HG03060 (cell line): ENCODE data around the gene MEI1.
"Not testable (repeated sequence)": the region's sequence is repeated elsewhere in the genome, so short reads cannot be mapped to it uniquely, and the experiment has no call there.

ENCODE experiments used
- ATAC-seq: cut with Tn5 transposase; IDR thresholded peaks from one replicate; pipeline ENCODE4 v1.9.1; 2021; ENCODE audit warnings: low read depth, moderate number of reproducible peaks; ENCODE audit not compliant: unreplicated experiment

MEI1 gene, protein sequence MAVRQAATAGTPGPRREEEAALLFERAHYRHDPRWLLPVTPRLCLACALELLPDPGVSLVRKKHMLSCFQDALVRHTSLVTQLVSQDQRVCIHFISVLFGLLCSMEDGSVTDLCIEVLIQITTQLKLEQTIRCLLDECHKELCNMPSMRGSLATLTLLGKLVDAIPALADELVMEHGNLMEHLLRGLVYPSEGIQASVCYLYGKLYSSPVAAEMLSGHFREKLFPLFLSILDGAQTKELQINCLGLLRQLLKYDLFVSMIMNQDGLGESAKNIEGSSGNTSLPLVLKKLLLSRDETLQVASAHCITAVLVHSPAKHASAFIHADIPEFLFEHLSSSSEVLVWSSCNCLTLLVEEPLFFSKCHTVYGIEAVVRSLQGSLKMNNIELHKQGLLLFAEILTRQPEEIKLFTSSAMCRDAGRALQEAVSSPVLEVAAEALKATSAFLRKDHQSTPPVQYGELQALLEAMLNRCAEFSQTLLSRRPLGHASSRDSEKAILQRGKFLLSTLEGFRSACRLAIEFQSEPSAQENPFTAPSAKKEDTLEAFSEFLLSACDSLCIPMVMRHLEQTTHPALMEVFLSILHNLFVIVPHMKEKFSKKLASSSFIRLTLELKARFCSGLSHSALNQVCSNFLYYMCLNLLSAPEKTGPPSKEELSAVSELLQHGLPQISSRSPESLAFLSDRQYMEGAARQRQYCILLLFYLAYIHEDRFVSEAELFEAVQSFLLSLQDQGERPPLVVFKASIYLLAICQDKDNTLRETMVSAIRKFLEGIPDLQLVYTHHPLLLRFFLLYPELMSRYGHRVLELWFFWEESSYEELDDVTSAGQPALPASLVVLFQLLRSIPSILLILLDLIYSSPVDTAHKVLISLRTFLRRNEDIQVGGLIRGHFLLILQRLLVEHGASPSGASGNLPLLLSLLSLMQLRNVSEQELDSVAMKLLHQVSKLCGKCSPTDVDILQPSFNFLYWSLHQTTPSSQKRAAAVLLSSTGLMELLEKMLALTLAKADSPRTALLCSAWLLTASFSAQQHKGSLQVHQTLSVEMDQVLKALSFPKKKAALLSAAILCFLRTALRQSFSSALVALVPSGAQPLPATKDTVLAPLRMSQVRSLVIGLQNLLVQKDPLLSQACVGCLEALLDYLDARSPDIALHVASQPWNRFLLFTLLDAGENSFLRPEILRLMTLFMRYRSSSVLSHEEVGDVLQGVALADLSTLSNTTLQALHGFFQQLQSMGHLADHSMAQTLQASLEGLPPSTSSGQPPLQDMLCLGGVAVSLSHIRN

DNA sequence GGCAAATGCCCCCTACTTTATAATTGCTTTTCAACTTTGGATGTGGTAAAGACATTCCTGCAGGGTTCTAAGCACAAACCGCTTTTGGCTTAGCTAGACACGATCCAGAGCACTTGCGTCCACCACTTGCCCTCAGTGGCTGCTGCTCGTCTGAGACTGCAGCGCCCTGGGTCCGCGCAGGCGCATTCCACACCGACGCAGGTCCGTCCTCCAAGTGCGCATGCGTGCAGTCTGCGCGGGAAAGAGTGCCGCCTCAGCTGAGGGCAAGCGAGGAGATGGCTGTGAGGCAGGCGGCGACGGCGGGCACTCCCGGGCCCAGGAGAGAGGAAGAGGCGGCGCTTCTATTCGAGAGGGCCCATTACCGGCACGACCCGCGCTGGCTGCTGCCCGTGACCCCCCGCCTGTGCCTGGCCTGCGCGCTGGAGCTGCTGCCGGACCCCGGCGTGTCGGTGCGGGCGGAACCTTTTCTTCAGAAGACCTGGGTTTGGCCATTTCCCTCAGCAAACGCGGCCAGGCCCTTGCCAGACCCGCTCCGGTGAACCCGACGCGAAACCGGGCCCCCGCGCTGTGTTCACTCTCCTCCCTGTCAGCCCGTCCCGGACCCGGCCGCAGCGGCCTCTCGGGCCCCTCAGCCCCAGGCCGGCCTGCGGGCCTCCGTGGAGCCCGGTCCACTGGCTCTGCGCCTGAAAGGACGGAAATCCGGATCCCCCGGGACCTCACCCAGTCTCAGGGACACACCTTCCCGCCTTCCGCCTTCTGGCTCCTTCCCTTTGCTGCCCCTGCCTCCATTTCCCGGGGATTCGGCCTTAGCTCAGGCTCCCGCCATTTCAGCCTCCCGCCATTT is at the start of gene MEI1:
MEI1 (plus strand) TSS at position 240 of the 844 bp plus-strand sequence; CDS start at position 276, 36 bp downstream.
- ATAC-seq: no peak

DNA sequence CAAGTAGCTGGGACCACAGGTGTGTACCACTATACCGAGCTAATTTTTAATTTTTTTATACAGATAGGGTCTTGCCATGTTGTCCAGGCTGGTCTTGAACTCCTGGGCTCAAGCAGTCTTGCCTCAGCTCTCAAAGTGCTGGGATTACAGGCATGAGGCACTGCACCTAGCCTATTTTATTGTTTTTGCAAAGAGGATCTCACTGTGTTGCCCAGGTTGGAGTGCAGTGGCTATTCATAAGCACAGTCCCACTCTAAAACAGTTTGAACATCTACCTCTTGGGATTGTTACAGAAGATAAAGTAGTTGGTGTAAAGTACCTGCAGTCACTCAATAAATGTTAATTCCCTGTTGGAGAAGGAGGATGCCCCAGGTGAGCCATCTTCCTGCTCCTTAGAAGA is 49.1 kb upstream of the MEI1 start:
- ATAC-seq: no peak

DNA sequence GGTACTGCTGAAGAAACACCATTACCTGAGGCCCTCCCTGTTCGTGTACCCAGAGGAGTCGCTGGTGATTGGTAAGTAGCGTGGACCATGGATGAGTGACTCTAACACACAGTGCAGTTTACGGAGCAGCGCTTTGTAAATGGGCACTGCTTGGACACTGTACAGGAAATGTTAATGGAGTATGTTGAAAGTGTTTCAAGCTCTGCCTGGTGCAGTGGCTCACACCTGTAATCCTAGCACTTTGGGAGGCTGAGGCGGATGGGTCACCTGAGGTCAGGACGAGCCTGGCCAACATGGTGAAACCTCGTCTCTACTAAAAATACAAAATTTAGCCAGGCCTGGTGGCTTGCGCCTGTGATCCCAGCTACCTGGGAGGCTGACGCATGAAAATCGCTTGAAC is 48.5 kb upstream of the MEI1 start:
- ATAC-seq: no peak

DNA sequence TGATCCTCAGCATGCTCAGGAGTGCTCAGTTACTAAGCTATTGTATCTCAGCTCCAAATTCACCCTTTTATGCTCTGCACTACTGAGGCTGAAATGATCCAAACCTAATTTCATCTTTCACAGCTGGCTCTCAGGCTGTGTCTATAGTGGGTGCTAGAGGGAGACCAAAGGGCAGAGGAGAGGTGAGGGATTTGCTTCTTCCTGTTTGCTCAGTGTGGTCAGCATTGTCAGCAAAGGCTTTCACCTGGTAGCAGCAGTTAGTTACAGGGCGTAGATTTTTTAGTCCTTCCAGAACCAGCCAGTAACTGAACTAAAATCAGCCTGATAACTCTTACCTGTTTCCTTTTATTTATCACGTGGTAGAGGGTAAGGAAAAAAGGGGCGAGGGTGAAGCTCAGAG is 45.0 kb upstream of the MEI1 start:
- ATAC-seq: no peak

DNA sequence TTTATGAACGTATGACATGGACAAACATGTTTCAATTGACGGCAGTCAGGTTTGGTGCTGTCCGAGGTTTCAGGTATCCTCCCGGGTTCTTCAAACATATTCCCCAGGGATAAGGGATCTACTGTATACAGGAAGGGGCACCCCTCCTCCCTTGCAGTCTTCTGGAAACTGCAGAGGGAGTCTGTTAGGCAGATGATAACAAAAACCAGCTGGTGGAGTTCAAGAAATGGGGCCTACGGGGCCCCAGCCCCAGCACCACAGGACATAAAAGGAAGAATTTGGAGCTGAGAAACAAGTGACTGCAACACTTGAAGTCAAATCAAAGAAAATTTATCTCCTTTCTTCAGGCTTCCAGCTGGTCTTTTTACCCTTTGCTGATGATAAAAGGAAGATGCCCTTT is 42.7 kb upstream of the MEI1 start:
- ATAC-seq: no peak

DNA sequence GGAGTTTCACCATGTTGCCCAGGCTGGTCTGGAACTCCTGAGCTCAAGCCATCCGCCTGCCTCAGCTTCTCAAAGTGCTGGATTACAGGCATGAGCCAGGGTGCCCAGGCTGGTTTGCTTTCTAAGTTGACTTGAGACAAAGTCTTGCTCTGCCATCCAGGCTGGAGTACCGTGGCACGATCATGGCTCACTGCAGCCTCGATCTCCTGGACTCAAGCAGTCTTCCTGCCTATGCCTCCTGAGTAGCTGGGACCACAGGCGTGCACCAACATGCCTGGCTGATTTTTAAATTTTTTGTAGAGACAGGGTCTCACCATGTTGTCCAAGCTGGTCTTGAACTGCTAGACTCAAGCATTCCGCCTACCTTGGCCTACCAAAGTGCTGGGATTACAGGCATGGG is 41.6 kb upstream of the MEI1 start:
- no peak for ATAC-seq

DNA sequence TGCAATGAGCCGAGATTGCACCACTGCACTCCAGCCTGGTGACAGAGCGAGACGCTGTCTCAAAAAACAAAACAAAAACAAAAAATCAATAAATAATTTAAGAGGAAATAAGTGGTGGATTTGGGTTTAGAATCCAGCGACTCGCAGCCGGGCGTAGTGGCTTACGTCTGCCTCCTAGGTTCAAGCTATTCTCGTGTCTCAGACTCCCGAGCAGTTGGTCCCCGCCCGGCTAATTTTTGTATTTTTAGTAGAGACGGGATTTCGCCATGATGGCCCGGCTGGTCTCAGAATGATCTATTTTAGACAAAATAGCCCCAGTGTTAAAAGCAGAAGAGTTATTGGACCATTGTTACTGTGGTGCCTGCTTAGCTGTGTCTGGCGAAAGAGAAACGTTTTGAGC is 40.4 kb upstream of the MEI1 start:
- no peak for ATAC-seq

DNA sequence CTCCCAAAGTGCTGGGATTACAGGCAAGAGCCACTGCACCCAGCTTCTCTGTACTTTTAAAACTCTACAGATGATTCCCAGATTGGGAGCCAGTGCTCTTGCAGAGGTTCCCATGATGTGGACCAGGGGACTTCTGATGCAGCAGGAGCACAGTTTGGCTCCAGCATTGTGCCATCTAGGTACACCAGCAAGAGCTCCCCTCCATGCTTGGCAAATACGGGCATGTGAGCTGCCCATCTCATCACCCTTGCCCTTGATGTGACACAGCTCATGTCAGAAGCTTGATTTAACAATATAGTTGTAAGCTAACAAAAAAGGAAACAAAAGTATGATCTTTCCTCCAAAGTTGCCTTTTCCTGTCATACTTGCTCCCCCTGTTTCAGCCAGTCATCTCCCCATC is 39.4 kb upstream of the MEI1 start:
- no peak for ATAC-seq

DNA sequence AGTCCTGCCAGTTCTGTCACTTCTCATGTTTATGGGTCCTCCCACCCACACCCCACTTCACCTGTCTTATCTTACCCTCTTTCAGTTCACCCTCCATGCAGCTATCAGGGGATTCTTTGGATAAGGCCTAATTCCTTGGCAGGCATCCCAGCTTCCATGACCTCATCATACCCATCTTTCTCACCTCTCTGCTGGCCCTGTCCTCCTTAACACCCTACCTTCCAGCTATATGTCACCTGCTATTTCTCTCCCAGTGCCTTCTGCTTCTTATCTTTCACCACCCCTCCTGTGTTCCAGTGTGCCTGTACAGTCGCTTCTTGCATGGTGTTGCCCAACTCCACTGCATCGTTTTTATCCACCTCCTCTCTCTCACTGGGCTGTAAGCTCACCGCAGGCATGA is 38.9 kb upstream of the MEI1 start:
- ATAC-seq: no peak

DNA sequence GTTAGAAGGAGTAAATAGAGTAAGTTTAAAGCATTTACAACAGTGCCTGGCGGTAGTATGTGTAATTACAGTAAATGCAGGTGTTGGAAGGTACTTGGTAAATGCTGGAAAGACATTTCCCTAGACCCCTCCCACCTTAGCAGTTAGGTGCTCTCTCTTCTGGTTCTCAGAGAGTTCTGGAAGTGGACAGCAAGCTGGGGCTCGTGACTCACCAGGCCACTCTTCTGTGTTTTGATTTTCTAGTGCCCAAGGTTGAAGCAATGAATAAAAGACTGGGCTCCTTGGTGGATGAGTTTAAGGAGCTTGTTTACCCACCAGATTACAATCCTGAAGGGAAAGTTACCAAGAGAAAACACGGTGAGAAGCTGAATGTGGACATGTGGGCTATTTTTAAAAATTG is 38.2 kb upstream of the MEI1 start:
- ATAC-seq: no peak

DNA sequence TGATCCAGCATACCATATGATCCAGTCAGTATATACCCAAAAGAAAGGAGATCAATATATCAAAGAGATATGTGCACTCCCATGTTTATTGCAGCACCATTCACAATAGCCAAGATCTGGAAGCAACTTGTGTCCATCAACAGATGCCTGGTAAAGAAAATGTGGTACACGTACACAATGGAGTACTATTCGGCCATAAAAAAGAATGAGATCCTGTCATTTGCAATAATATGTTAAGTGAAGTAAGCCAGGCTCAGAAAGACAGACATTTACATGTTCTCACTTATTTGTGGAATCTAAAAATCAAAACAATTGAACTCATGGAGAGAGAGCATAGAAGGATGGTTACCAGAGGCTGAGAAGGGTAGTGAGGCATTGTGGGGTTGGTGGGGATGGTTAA is 37.6 kb upstream of the MEI1 start:
- no peak for ATAC-seq

DNA sequence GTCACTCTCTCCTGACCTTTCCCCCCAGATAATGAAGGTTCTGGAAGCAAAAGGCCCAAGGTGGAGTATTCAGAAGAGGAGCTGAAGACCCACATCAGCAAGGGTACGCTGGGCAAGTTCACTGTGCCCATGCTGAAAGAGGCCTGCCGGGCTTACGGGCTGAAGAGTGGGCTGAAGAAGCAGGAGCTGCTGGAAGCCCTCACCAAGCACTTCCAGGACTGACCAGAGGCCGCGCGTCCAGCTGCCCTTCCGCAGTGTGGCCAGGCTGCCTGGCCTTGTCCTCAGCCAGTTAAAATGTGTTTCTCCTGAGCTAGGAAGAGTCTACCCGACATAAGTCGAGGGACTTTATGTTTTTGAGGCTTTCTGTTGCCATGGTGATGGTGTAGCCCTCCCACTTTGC is 35.7 kb upstream of the MEI1 start:
- not testable (repeated sequence) for ATAC-seq

DNA sequence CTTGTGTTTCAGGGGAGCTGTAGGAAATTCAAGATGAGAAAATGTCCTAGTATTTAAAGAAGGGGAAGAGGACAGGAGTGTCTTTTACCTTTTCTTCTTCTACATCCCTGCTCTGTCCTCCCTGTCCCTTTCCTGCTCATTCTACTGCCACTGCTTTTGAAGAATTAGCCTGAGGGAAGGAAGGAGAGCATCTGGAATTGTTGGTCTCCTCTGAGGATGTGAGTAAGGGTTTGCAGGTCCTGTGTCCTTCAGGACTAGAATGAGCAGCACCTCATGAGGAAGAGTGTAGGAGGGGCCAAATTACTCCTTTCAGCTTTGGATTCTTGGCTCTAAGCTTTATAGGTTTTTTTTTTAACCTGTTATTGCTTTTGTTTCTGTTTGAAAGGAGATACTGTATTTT is 34.8 kb upstream of the MEI1 start:
- ATAC-seq: no peak

DNA sequence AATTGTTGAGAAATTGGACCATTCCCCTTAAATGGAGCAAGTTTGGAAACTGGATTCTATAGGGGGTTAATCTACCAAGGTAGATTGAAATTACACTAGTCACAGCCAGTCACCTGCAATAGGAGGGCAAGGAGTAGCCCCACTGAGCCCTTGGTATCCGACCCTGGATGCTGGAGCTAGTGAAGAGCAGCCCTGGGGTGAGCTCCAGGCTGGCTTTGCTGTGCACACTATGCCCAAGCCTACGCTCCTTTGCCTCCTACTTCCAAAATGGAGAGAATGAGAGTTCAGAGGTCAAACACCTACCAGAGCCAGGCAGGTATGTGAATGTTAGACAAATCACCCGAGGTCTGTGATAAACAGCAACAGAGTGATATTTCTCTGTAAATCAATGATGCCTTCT is 34.4 kb upstream of the MEI1 start:
- ATAC-seq: no peak

DNA sequence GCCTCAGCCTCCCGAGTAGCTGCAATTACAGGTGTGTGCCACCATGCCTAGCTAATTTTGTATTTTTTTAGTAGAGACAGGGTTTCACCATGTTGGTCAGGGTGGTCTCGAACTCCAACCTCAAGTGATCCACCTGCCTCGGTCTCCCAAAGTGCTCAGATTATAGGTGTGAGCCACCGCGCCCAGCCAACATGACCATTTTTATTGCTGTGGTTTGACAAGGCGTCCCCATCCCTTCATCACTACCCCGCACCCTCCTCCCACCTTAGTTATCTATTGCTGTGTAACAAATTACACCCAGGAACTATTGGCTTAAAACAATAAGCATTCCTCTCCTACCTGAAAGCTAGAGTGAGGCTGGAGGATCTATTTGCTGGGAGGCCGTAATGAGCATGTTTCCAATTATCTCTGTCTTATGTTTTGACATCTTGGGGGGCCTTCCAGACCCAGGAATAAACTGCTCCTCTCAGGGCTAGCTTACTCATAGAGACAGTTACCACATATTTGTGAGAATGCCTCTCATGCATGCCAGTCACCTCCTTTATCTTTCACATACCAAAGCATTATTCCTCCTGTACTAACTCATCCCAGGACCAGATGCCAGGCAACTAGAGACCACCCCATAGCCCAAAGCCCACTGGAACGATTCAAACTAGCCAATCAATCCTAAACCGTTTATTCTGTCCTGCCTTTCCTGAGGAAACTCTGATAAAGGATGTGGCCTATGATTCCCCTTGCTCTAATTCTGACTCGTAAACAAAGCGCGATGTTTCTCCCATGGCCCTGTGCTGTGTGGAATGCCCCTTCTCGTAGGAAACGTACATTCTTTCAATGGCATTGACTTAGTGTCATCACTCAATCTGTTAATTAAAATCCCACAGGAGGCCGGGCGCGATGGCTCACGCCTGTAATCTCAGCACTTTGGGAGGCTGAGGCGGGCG is 30.1 kb upstream of the MEI1 start:
- ATAC-seq: no peak

DNA sequence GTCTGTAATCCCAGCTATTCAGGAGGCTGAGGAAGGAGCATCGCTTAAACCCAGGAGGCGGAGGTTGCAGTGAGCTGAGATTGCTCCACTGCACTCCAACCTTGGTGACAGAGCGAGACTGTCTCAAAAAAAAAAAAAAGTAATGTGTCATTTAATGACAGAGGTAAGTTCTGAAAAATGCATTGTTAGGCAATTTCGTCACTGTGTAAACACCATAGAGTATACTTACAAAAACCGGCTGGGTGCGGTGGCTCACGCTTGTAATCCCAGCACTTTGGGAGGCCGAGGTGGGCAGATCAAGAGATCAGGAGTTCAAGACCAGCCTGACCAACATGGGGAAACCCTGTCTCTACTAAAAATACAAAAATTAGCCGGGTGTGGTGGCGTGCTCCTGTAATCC is 27.2 kb upstream of the MEI1 start:
- ATAC-seq: not testable (repeated sequence)

DNA sequence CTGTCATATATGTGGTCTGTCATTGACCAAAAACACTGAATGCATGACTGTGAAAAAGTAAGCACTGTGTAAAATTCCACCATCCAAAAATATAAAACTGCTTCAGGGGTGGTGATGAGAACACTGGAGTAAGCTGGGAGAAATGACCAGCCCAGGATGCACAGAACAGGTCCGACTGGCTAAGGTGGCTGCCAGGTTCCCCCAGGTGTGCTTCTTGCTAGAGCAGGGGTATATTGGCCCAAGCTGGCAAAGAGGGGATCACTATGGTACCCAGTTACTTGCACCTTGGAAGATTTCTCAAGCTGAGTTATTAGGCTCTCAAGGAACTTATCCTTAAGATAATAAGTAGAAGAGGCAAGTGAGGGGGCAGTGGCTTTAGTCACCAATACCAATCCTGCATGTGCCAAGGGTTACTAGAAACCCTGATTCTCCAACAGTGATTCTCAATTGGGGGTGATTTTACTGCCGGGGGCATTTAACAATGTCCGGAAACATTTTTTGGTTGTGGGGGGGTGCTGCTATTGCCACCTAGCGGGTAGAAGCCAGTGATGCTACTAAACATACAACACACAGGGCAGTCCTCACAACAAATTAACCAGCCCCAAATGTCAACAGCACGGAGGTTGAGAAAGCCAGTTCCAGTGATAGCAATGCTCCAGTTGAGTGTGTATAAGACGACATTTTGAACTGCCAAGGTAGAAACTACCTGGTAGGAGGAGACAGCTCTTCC is 26.4 kb upstream of the MEI1 start:
- no peak for ATAC-seq

DNA sequence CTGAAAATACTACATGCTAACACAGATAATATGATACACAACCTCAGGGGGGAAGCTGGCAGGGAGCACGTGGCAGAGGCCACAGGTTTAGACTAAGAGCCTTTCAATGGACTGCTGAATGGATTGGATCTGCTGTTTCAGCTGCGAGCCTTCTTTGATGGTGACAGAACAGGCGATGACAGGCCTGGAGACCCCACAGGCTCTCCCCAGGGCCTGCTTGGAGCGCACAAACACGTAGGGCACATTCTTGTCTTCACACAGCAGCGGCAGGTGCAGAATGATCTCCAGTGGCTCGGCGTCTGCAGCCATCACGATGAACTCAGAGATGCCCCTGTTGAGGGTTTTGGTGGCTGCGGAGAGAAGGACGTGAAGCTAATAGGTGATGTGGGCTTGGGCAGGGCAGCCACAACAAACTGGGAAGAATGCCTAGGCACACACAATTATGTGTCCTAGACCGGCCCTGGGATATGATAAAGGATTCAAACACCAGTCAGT is 24.4 kb upstream of the MEI1 start:
- no peak for ATAC-seq
